A673 (cell line): ENCODE results near the gene SH3RF2. TPM values are rescaled to one million over a fixed set of nuclear protein-coding genes. Genes with fewer than 3 reads are reported as not detected.

ENCODE experiments used
- BruUV-seq: library from RNA; stranded (reverse); fragments of 400-500 nt; replicated peaks from 2 replicates; lab custom pipeline; 2021; lab: Mats Ljungman, UMichigan
- CTCF ChIA-PET: fragments of 300-600 bp; sonication (Branson Sonifier 250); formaldehyde crosslinking; loops from one replicate; lab custom pipeline; 2022; ENCODE audit warnings: antibody characterized with exemption; lab: Charles Lee
- POLR2A ChIA-PET: fragments of 300-600 bp; sonication (Branson Sonifier 250); formaldehyde crosslinking; loops from one replicate; lab custom pipeline; 2022; ENCODE audit warnings: antibody characterized with exemption; ENCODE audit not compliant: low non-redundant PET; lab: Charles Lee
- DNase-seq: peaks from one replicate; pipeline ENCODE4 v3.0.0-alpha.2; 2015; ENCODE audit warnings: low spot score
- H3K27ac ChIP-seq: fragments of 200-600 bp; sonication (generic); 2 replicates; pipeline ENCODE4 v1.5.1; 2016; ENCODE audit warnings: mixed run types, low read depth, mild to moderate bottlenecking, mixed read lengths, antibody characterized with exemption, low read length; ENCODE audit not compliant: poor library complexity, severe bottlenecking
- H3K27me3 ChIP-seq: fragments of 200-600 bp; sonication (generic); replicated peaks from 2 replicates; pipeline ENCODE4 v1.6.1; 2017; ENCODE audit warnings: mixed run types, low read depth, mild to moderate bottlenecking, mixed read lengths, antibody characterized with exemption, low read length; ENCODE audit not compliant: insufficient read depth, poor library complexity
- H3K36me3 ChIP-seq: fragments of 200-600 bp; sonication (generic); 2 replicates; pipeline ENCODE4 v1.6.1; 2016; ENCODE audit warnings: mixed run types, mild to moderate bottlenecking, mixed read lengths, antibody characterized with exemption, low read length; ENCODE audit not compliant: insufficient read depth, poor library complexity, severe bottlenecking
- H3K4me1 ChIP-seq: fragments of 200-600 bp; sonication (generic); 2 replicates; pipeline ENCODE4 v1.6.1; 2017; ENCODE audit warnings: mixed run types, mild to moderate bottlenecking, mixed read lengths, antibody characterized with exemption, low read length; ENCODE audit not compliant: insufficient read depth, poor library complexity, severe bottlenecking
- H3K4me3 ChIP-seq: fragments of 200-600 bp; sonication (generic); 2 replicates; pipeline ENCODE4 v1.5.1; 2016; ENCODE audit warnings: low read depth, mixed run types, mild to moderate bottlenecking, mixed read lengths, low read length; ENCODE audit not compliant: poor library complexity, severe bottlenecking
- H3K9me3 ChIP-seq: fragments of 200-600 bp; sonication (generic); 2 replicates; pipeline ENCODE4 v1.6.1; 2016; ENCODE audit warnings: mixed run types, low read depth, mild to moderate bottlenecking, mixed read lengths, antibody characterized with exemption, low read length; ENCODE audit not compliant: poor library complexity, severe bottlenecking
- EZH2 ChIP-seq: fragments of 200-600 bp; sonication (generic); IDR thresholded peaks from 2 replicates; pipeline ENCODE4 v1.6.1; 2017; ENCODE audit warnings: borderline replicate concordance, low read depth, mild to moderate bottlenecking, mixed read lengths, antibody characterized with exemption, low read length; ENCODE audit not compliant: poor library complexity, severe bottlenecking
- intact Hi-C: fragments of 100-400 bp; cut with micrococcal nuclease; formaldehyde crosslinking; loops from one replicate; pipeline ENCODE4 v1.10.0; 2022; ENCODE audit not compliant: unreplicated experiment
- total RNA-seq: library from RNA; stranded (reverse); gene quantifications from 2 replicates; pipeline ENCODE4 v1.2.3, GENCODE V29; 2021
- TF ChIP-seq, protein P1 (sequence below): fragments of 300-800, 200-600 bp; sonication (generic); conservative IDR thresholded peaks from 2 replicates; pipeline ENCODE4 v1.5.1; 2017; ENCODE audit warnings: low read depth, mild to moderate bottlenecking, antibody characterized with exemption, low read length, moderate library complexity, mixed read lengths

Gene SH3RF2
- total RNA-seq, 1 experiment from 2014 or later: 21.1 TPM

DNA sequence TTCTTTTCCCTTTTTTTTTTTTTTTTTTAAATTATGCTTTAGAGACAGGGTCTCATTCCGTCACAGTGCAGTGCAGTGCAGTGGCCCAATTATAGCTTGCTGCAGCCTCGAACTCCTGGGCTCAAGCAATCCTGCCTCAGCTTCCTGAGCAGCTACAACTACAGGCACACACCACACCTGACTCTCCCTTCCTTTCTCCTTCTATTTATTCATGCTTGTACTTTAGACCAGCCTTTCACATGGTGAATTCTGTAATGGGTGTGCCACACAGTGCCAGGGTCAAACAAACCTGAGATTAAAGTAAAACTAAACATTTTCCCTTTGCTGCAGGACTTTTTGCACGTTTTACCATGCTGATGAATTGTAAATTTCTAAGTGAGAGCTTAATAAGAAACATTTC lies 8.0 kb downstream of the SH3RF2 start:
- H3K27me3 ChIP-seq: no peaks in the 10 kb centered on the region
- no peaks in the 10 kb centered on the region for H3K36me3 ChIP-seq
- intact Hi-C loops: no loop called here
- DNase-seq: no peak
- no TSS peak for BruUV-seq
- CTCF ChIA-PET: no interaction called here
- H3K4me1 ChIP-seq: peaks cover 58% of the 10 kb centered on the region
- TF ChIP-seq, protein P1, sequence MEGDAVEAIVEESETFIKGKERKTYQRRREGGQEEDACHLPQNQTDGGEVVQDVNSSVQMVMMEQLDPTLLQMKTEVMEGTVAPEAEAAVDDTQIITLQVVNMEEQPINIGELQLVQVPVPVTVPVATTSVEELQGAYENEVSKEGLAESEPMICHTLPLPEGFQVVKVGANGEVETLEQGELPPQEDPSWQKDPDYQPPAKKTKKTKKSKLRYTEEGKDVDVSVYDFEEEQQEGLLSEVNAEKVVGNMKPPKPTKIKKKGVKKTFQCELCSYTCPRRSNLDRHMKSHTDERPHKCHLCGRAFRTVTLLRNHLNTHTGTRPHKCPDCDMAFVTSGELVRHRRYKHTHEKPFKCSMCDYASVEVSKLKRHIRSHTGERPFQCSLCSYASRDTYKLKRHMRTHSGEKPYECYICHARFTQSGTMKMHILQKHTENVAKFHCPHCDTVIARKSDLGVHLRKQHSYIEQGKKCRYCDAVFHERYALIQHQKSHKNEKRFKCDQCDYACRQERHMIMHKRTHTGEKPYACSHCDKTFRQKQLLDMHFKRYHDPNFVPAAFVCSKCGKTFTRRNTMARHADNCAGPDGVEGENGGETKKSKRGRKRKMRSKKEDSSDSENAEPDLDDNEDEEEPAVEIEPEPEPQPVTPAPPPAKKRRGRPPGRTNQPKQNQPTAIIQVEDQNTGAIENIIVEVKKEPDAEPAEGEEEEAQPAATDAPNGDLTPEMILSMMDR: no peak
- no peak for TF ChIP-seq EZH2
- no peak overlapping the region for H3K4me3 ChIP-seq
- POLR2A ChIA-PET: interaction anchor here (0.7 to 0.9 kb wide), 2 partner anchors 12 to 59 kb away, joined by 3 to 4 read pairs; no protein-coding TSS in a partner anchor
- no peaks in the 10 kb centered on the region for H3K9me3 ChIP-seq
- H3K27ac ChIP-seq: no peak overlapping the region

GRCh38 chr5:145945620-145946111 lies 9.3 kb downstream of the SH3RF2 start:
- TF ChIP-seq EZH2: no peak
- TF ChIP-seq, protein P1: no peak
- CTCF ChIA-PET: no interaction called here
- intact Hi-C loops: no loop called here
- Histone ChIP-seq H3K4me1 (peaks cover 45% of the 10 kb centered on the region), H3K36me3 (peaks cover 7% of the 10 kb centered on the region), H3K27me3 (no peaks in the 10 kb centered on the region), H3K27ac (peak overlapping the region; percentile 63), H3K4me3 (no peak overlapping the region), H3K9me3 (no peaks in the 10 kb centered on the region)
- BruUV-seq: no TSS peak
- no peak for DNase-seq
- POLR2A ChIA-PET: interaction anchor here (0.6 kb wide), 1 partner anchor 9 kb away, joined by 3 read pairs; no protein-coding TSS in a partner anchor

DNA sequence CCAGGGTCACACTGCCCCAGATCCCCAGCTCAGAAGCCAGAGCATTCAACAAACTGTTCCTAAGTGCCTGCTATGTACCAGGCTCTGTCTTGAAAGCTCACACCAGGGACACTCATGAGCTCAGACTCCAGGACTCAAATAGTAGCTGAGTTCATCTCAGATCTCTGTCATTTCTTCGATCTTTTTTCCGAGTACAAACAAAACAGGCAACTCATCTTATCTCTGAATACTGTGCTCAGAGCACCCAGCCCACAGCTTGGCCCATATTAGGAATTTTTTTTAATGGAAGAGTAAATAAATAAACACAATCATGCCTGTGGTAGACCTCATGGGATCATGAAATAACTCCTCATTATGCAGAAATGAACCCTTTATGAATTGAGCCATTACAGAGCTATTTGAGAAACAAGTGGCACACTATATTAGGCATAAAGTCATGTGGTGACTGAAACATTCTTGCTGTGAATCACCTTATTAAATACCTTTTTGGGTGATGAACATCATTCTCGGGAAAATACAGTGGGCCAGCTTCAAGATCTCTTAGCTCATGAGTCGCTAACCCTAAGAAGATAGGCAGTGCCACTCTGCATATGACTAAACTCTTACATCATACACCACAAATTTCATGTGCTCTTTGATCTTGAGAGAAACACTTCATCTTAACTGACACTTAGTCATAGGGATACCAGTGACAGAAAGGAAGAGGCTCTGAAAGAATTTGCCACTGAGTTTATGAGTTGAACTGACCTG lies 9.9 kb downstream of the SH3RF2 start:
- Histone ChIP-seq H3K9me3 (no peaks in the 10 kb centered on the region), H3K4me1 (peaks cover 43% of the 10 kb centered on the region), H3K27me3 (no peaks in the 10 kb centered on the region), H3K27ac (peak overlapping the region; percentile 63), H3K36me3 (peaks cover 7% of the 10 kb centered on the region), H3K4me3 (no peak overlapping the region)
- CTCF ChIA-PET: no interaction called here
- BruUV-seq: no TSS peak
- POLR2A ChIA-PET: interaction anchor here (0.6 kb wide), 2 partner anchors 9 to 233 kb away, joined by 3 read pairs; no protein-coding TSS in a partner anchor
- intact Hi-C loops: no loop called here
- TF ChIP-seq, protein P1: no peak
- TF ChIP-seq EZH2: no peak
- DNase-seq: peak; percentile 60
